Tibial artery (tissue), 4 donors: ENCODE measurements around the gene COMMD1.

Experiments
- DNase-seq, 2 donors: peaks; one replicate each; pipeline ENCODE4 v3.0.0-alpha.2; 2019
- H3K27ac ChIP-seq, 2 donors: fragments of 200-600 bp; sonication (generic) in 1 of 2; 1 replicate in 1 of 2; 2 replicates in 1 of 2; pipeline ENCODE4 v1.5.1; 2018 to 2019; ENCODE audit warnings: mild to moderate bottlenecking in 1 of 2
- H3K27me3 ChIP-seq, 2 donors: fragments of 200-600 bp; sonication (generic) in 1 of 2; one replicate each; pipeline versions ENCODE4 v1.5.1 to v1.6.0; 2016 to 2019
- H3K36me3 ChIP-seq, 3 donors: fragments of 200-600 bp; sonication (generic) in 2 of 3; one replicate each; pipeline ENCODE4 v1.5.1; 2016 to 2019; ENCODE audit warnings: mild to moderate bottlenecking in 2 of 3
- H3K4me1 ChIP-seq, 4 donors: fragments of 200-600 bp; sonication (generic) in 2 of 4; 1 replicate in 3 of 4; 2 replicates in 1 of 4; pipeline ENCODE4 v1.5.1; 2016 to 2019
- H3K4me3 ChIP-seq, 2 donors: fragments of 200-600 bp; sonication (generic) in 1 of 2; 1 replicate in 1 of 2; 2 replicates in 1 of 2; pipeline ENCODE4 v1.5.1; 2018 to 2019; ENCODE audit warnings: mild to moderate bottlenecking in 2 of 2
- H3K9me3 ChIP-seq, 3 donors: fragments of 200-600 bp; sonication (generic) in 1 of 3; one replicate each; pipeline ENCODE4 v1.5.1; 2016 to 2019
- CTCF ChIP-seq, 2 experiments: fragments of 200-600 bp in 1 of 2; fragments of 450-650 bp in 1 of 2; IDR thresholded peaks; one replicate each; pipeline ENCODE4 v1.5.1; 2017 to 2019; ENCODE audit warnings: antibody characterized with exemption in 2 of 2, mild to moderate bottlenecking in 1 of 2, moderate library complexity in 1 of 2
- intact Hi-C: fragments of 100-400 bp; cut with DNase I; formaldehyde crosslinking; loops from one replicate; pipeline ENCODE4 v1.15.0; 2023; ENCODE audit warnings: low total_unique reads

COMMD1 gene

DNA sequence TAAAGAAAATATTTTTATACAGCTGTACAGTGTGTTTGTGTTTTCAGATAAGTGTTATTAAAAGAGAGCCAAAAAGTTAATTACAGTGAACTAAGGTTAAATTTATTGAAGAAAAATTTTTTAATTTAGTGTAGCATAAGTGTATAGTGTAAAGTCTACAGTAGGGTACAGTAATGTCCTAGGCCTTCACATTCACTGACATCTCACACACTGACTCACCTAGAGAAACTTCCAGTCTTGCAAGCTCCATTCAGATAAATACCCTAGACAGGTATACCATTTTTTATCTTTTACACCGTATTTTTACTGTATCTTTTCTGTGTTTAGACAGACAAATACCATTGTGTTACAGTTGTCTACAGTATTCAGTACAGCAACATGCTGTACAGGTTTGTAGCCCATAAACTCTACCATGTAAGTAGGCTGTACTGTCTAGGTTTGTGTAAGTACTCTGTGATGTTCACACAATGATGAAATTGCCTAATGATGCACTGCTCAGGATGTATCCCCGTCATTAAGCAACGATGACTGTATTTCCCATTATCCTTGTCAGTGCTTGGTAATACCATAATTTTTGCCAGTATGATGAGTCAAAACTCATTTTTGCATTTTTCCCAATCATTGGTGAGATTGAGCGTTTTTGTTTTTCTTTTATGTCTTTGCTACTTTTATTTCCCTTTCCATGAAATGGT lies 242.3 kb downstream of the COMMD1 start:
- DNase-seq: no peak
- Histone ChIP-seq H3K36me3 (no peaks in the 10 kb centered on the region), H3K9me3 (no peaks in the 10 kb centered on the region), H3K27ac (no peak overlapping the region), H3K27me3 (no peaks in the 10 kb centered on the region), H3K4me3 (no peak overlapping the region), H3K4me1 (no peaks in the 10 kb centered on the region)
- intact Hi-C loops: no loop called here
- no peak for TF ChIP-seq CTCF (IDR thresholded peaks at IDR 0.05)

- H3K27ac ChIP-seq: no peak overlapping the region
- no peak overlapping the region for H3K4me3 ChIP-seq
- no peaks in the 10 kb centered on the region for H3K4me1 ChIP-seq
- H3K9me3 ChIP-seq: no peaks in the 10 kb centered on the region
- intact Hi-C loops: no loop called here
- no peaks in the 10 kb centered on the region for H3K27me3 ChIP-seq
- TF ChIP-seq CTCF (IDR thresholded peaks at IDR 0.05): no peak
- no peaks in the 10 kb centered on the region for H3K36me3 ChIP-seq
- DNase-seq: no peak
Observed at GRCh38 chr2:62149708-62150107, 244.2 kb downstream of the COMMD1 start.

DNA sequence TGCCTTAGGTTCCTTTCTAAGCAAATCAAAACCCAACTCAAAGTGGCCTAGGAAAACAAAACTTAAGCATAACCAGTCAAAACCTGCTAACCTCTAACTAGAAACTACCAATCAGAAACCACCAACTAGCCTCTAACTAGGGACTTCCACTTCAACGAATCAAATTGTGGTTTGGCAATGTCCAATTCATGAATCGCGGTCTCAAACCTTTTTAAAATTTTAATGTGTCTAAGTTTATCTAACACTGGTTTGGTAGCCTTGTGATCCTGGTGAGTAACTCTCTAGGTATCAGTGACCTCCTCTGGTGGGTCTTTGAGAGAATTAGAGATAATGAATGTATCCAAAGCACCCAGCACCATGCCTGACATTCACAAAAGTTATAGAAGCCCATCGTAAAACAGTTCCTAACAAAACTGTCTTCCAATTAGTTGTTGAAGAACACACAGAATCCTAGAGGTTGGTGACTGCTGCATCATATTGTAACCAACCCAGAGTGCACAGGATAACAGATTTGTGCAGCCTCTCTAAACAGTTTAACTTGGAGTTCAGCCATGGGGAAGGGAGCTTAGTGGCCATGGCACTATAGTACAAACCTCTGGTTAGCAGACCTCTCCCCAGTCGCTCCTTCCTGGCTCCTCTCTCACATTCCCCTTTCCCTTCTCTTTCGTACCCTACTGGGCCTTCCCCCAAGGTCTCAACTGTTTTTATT lies 245.3 kb downstream of the COMMD1 start:
- intact Hi-C loops: no loop called here
- no peak for TF ChIP-seq CTCF (IDR thresholded peaks at IDR 0.05)
- Histone ChIP-seq H3K27me3 (no peaks in the 10 kb centered on the region), H3K4me3 (no peak overlapping the region), H3K27ac (no peak overlapping the region), H3K4me1 (no peaks in the 10 kb centered on the region), H3K9me3 (no peaks in the 10 kb centered on the region), H3K36me3 (no peaks in the 10 kb centered on the region)
- DNase-seq: no peak

GRCh38 chr2:62151306-62151638 lies 245.8 kb downstream of the COMMD1 start:
- Histone ChIP-seq H3K4me1 (no peaks in the 10 kb centered on the region), H3K36me3 (no peaks in the 10 kb centered on the region), H3K27ac (no peak overlapping the region), H3K27me3 (no peaks in the 10 kb centered on the region), H3K9me3 (no peaks in the 10 kb centered on the region), H3K4me3 (no peak overlapping the region)
- no peak for DNase-seq
- no peak for TF ChIP-seq CTCF (IDR thresholded peaks at IDR 0.05)
- intact Hi-C loops: no loop called here

GRCh38 chr2:62152000-62152399 lies 246.5 kb downstream of the COMMD1 start:
- H3K4me3 ChIP-seq: no peak overlapping the region
- no peak for DNase-seq
- H3K27me3 ChIP-seq: no peaks in the 10 kb centered on the region
- no peak for TF ChIP-seq CTCF (IDR thresholded peaks at IDR 0.05)
- H3K36me3 ChIP-seq: no peaks in the 10 kb centered on the region
- no peak overlapping the region for H3K27ac ChIP-seq
- intact Hi-C loops: no loop called here
- peaks cover 0 to 6% (median 5%) of the 10 kb centered on the region in 4 donors for H3K4me1 ChIP-seq
- H3K9me3 ChIP-seq: no peaks in the 10 kb centered on the region
